Panc1 (cell line): ENCODE data around the gene LLGL1.

ENCODE experiments used
- POLR2AphosphoS5 ChIP-seq: IDR thresholded peaks from 2 replicates; pipeline ENCODE4 v1.6.1; 2012; ENCODE audit warnings: mild to moderate bottlenecking, low read depth, low read length, moderate library complexity
- TCF7L2 ChIP-seq: IDR thresholded peaks from 2 replicates; pipeline ENCODE4 v1.6.1; 2011; ENCODE audit warnings: mild to moderate bottlenecking, low read depth, low read length, inconsistent platforms
- TF ChIP-seq, protein P1 (sequence below): fragments of 450-650 bp; IDR thresholded peaks from 2 replicates; pipeline ENCODE4 v1.5.1; 2017; ENCODE audit warnings: mild to moderate bottlenecking
- TF ChIP-seq, protein P2 (sequence below), 2 experiments: IDR thresholded peaks; 2 replicates each; pipeline ENCODE4 v1.6.1; 2011 to 2012; ENCODE audit warnings: low read depth in 2 of 2, control low read depth in 1 of 2, low read length in 1 of 2, mild to moderate bottlenecking in 1 of 2, moderate library complexity in 1 of 2; ENCODE audit not compliant: insufficient read depth in 1 of 2

DNA sequence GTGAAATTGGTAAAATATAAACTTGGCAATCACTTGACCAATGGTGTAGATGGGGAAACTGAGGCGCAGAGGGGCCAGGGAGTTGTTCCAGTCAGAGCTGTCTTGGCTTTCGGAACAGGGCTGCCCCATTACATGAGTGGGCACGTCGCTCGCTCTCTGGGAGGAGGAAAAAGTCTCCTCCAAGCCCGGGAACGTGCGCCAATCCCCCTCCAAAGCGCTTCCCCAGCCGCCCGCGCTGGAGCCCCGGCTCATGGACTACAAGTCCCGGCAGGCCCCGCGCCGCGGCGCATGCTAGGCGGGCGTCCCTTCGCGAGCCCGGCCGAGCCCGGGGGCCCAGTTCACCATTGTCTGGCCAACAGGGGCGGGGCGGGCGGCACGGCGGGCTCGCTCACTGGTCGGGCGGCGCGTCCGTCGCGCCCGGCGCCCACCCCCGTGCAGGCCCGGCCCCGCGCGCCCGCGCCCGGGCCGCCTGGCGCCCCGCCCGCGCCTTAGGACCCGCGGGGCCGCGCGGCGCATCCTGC is at the start of gene LLGL1:
- TF ChIP-seq, protein P1, sequence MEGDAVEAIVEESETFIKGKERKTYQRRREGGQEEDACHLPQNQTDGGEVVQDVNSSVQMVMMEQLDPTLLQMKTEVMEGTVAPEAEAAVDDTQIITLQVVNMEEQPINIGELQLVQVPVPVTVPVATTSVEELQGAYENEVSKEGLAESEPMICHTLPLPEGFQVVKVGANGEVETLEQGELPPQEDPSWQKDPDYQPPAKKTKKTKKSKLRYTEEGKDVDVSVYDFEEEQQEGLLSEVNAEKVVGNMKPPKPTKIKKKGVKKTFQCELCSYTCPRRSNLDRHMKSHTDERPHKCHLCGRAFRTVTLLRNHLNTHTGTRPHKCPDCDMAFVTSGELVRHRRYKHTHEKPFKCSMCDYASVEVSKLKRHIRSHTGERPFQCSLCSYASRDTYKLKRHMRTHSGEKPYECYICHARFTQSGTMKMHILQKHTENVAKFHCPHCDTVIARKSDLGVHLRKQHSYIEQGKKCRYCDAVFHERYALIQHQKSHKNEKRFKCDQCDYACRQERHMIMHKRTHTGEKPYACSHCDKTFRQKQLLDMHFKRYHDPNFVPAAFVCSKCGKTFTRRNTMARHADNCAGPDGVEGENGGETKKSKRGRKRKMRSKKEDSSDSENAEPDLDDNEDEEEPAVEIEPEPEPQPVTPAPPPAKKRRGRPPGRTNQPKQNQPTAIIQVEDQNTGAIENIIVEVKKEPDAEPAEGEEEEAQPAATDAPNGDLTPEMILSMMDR: no peak
- TF ChIP-seq POLR2AphosphoS5 (no peak), TCF7L2 (no peak)
- TF ChIP-seq, protein P2, sequence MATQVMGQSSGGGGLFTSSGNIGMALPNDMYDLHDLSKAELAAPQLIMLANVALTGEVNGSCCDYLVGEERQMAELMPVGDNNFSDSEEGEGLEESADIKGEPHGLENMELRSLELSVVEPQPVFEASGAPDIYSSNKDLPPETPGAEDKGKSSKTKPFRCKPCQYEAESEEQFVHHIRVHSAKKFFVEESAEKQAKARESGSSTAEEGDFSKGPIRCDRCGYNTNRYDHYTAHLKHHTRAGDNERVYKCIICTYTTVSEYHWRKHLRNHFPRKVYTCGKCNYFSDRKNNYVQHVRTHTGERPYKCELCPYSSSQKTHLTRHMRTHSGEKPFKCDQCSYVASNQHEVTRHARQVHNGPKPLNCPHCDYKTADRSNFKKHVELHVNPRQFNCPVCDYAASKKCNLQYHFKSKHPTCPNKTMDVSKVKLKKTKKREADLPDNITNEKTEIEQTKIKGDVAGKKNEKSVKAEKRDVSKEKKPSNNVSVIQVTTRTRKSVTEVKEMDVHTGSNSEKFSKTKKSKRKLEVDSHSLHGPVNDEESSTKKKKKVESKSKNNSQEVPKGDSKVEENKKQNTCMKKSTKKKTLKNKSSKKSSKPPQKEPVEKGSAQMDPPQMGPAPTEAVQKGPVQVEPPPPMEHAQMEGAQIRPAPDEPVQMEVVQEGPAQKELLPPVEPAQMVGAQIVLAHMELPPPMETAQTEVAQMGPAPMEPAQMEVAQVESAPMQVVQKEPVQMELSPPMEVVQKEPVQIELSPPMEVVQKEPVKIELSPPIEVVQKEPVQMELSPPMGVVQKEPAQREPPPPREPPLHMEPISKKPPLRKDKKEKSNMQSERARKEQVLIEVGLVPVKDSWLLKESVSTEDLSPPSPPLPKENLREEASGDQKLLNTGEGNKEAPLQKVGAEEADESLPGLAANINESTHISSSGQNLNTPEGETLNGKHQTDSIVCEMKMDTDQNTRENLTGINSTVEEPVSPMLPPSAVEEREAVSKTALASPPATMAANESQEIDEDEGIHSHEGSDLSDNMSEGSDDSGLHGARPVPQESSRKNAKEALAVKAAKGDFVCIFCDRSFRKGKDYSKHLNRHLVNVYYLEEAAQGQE (IDR thresholded peaks at IDR 0.05; ENCODE audit: insufficient read depth in 1 of 2, low read depth in 2 of 2, low read length in 1 of 2): no peak
